ENCODE data around the gene CD81.

GRCh38 chr11:2417856-2418692 is 41.0 kb downstream of the CD81 start:
- TF ChIP-seq CTCF (IDR thresholded peaks at IDR 0.05) (no peak), POLR2A (IDR thresholded peaks at IDR 0.05) (no peak), POLR2AphosphoS5 (IDR thresholded peaks at IDR 0.05) (no peak)
